ENCODE results near the gene GH1. TPM values are rescaled to one million over a fixed set of nuclear protein-coding genes. Genes with fewer than 3 reads are reported as not detected.
"Not testable (repeated sequence)": the region's sequence is repeated elsewhere in the genome, so short reads cannot be mapped to it uniquely, and the experiment has no call there.

Gene GH1
- total RNA-seq, 1 experiment from 2014 or later = not detected

DNA sequence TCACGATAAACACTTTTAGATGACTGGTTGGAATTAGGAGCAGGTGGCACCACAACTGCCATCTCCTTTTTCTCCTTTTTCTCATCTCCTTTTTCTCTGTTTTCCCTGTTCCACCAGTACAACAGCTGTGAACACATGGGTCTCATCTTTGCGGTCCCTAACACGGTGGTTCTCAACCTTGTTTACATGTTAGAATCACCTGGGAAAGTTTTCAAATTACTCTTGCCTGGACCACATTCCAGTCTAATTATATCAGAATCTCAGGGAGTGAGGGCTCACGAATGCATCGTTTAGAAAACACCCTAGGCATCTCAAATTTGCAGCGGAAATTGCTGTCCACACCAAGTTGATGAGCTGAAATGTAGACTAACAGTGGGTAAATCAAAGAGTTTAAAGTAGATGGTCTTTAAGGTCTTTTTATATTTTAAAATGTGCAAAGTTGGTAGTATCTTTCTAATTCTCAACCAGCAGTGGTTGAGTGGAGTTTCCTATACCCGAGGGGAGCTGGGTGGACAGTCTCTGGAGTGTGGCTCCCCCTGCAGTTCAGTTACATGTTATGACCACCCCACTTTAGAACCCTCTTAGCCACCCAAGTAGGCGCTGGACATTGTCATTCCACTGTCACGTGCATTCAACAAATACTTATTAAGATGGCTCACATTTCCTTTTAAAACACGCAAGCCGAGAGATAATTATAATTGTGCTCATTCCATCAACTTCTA lies 26.2 kb downstream of the GH1 start:
- not testable (repeated sequence) for H3K4me3 ChIP-seq, H3K9me3 ChIP-seq, H3K36me3 ChIP-seq, H3K27me3 ChIP-seq, DNase-seq

DNA sequence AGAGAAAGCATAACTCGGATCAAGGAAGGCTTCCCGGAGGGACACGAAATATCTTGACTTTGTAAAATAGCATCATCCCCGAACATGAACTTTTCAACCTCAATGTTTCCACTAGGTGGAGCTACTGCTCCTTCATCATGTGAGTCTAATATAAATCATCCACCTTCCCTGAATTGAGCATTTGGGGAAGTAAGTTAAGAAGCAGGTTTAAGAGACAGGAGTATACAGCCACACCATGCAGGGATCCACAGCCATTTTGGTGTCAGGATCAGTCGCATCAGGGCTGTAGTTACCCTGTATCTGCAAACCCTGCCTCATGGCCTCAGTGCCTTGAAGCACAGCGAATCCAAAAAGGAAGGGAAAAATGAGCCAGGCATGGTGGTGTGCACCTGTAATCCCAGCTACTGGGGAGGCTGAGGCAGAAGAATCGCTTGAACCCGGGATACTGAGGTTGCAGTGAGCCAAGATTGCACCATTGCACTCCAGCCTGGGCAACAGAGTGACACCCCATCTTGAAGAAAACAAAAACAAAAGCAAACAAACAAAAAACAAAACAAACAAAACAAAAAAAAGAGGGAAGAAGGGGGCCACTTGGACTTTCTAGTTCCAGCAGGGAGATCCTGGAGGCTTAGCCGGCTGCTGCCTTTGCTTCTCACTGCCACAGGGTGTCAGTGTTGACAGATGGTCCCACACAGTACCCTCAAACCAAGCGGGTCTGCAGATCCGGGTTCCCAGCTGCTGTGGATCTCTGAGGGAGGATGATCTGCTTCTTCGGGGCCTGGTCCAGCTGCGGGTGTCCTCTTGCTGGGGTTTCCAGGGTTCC lies 29.4 kb downstream of the GH1 start:
- not testable (repeated sequence) for H3K9me3 ChIP-seq, H3K36me3 ChIP-seq, H3K4me3 ChIP-seq, H3K27me3 ChIP-seq, DNase-seq

DNA sequence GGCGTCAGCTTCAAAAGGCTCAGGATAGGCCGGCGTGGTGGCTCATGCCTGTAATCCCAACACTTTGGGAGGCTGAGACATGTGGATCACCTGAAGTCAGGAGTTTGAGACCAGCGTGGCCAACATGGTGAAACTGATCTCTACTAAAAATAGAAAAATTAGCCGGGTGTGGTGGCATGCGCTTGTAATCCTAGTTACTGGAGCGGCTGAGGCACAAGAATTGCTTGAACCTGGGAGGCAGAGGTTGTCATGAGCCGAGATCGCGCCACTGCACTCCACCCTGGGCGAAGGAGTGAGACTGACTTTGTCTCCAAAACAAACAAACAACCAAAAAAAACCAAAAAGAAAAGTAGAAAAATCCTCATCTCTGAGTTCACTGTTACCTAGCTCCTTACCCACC lies 33.5 kb downstream of the GH1 start:
- H3K36me3 ChIP-seq, H3K4me3 ChIP-seq, DNase-seq, H3K27me3 ChIP-seq, H3K9me3 ChIP-seq: not testable (repeated sequence)

DNA sequence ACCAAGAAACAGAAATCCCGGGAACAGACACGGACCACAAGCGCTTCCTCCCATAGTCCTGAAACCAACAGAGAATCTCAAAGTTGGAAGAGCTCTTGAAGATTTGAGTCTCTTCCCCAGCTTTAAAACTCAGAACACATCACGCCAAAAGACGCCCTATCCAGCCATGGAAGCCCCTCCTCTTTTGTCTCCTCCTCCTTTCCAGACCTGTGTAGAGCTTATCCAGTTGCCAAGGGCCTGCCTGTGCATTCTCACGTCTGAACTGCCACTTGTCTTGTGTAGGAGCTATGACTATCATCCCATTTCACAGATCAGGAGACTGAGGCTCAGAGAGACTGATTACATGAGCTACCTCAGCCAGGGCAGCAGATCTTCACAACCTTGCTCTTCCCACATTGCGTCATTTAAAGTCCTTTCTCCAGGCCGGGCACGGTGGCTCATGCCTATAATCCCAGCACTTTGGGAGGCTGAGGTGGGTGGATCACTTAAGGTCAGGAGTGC lies 36.0 kb downstream of the GH1 start:
- H3K27me3 ChIP-seq, H3K9me3 ChIP-seq, H3K4me3 ChIP-seq, H3K36me3 ChIP-seq, DNase-seq: not testable (repeated sequence)

DNA sequence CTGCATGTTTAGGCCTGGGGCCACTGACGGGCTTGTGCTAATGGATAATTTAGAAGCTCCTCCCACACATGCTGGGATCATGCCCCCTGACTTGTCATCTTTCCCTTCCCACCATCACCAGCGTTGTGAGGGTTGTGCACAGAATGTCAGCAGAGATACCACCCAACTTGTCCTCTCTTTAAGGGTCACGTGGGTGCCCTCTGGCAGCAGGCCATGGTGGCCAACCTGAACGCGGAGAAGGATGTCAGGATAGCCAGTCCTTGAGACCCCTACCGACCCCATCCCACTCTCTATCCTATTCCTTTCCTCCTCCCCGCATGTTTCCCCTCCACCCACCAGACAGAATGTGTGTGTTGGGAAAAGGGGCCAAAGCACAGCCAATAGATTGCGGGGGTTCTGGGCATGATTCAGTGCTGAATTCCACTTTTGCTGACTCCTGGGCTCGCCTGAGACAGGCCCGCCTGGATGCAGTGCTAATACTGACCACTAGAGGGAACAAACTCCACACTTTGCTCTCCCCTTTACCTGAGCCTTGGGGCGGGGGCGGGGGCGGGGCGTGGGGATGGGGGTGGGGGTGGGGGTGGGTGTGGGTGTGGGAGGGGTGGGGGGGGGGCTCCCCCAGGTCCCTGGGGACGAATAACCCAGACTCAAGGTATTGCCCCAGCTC lies 36.6 kb downstream of the GH1 start, which contains the start of gene GH2:
Gene GH2, minus strand, starts transcription at position 10 of the 667 bp plus-strand sequence. CDS start 143 bp downstream, outside the sequence.
- DNase-seq = peak; percentile 62
- H3K4me3 ChIP-seq = no peak within 1 kb of the TSS

DNA sequence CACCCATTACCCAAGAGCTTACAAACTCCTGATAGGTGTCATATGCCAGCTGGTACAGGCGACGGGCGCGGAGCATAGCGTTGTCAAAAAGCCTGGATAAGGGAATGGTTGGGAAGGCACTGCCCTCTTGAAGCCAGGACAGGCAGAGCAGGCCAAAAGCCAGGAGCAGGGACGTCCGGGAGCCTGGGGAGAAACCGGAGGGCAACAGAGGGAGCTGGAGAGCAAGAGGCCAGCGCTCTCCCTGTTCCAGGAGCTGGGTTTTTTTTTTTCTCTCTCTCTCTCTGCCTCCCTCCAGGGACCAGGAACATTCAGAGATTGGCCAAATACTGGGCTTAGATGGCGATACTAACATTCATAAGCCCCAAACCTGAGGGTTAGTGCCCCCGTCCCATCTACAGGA lies 37.3 kb downstream of the GH1 start:
- H3K27me3 ChIP-seq, H3K36me3 ChIP-seq, DNase-seq, H3K9me3 ChIP-seq, H3K4me3 ChIP-seq: not testable (repeated sequence)

More for the DNA sequence above, 36.6 kb downstream of the GH1 start, which contains the start of gene GH2:
- Histone ChIP-seq H3K27me3 (no peaks in the 10 kb centered on the region), H3K9me3 (no peaks in the 10 kb centered on the region), H3K36me3 (no peaks in the 10 kb centered on the region)

DNA sequence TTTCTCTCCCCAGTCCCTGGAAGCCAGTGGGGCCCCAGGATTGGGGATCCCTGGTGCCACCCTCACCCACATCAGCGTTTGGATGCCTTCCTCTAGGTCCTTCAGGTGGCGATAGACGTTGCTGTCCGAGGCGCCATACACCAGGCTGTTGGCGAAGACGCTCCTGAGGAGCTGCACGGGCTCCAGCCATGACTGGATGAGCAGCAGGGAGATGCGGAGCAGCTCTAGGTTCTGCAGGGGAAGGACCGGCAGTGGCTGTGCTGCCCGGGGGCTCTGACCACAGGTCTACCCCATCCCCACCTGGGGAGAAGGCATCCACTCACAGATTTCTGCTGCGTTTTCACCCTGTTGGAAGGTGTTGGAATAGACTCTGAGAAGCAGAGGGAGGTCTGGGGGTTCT lies 37.9 kb downstream of the GH1 start:
- Histone ChIP-seq H3K4me3 (no peak overlapping the region), H3K36me3 (no peaks in the 10 kb centered on the region), H3K27me3 (no peaks in the 10 kb centered on the region), H3K9me3 (no peaks in the 10 kb centered on the region)
- DNase-seq = no peak

DNA sequence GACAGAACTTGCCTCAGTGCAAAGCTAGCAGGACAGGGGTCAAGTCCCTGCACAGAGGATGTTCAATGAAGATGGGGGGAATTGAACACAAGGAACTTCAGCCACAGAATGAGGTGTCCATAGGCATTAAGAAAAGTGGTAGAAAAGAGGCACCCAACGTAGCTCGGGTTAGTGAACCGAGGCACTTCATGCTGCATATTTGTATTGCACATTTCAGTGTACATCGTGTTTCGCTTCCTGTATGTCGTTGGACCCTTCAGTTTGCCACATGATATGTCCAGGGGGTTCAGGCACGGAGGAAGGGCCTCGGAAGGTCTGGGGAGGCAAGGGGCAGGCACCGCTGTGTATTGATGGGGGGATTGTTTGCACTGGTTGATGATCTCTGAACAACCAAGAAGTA lies 40.2 kb downstream of the GH1 start:
- not testable (repeated sequence) for H3K36me3 ChIP-seq, H3K27me3 ChIP-seq, H3K4me3 ChIP-seq, DNase-seq, H3K9me3 ChIP-seq

DNA sequence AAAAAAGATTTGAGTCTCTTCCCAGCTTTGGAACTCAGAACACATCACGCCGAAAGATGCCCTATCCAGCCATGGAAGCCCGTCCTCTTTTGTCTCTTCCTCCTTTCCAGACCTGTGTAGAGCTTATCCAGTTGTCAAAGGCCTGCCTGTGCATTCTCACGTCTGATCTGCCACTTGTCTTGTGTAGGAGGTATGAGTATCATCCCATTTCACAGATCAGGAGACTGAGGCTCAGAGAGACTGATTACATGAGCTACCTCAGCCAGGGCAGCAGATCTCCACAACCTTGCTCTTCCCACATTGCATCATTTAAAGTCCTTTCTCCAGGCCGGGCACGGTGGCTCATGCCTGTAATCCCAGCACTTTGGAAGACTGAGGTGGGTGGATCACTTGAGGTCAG lies 43.9 kb downstream of the GH1 start:
- not testable (repeated sequence) for H3K9me3 ChIP-seq, DNase-seq, H3K36me3 ChIP-seq, H3K4me3 ChIP-seq, H3K27me3 ChIP-seq

DNA sequence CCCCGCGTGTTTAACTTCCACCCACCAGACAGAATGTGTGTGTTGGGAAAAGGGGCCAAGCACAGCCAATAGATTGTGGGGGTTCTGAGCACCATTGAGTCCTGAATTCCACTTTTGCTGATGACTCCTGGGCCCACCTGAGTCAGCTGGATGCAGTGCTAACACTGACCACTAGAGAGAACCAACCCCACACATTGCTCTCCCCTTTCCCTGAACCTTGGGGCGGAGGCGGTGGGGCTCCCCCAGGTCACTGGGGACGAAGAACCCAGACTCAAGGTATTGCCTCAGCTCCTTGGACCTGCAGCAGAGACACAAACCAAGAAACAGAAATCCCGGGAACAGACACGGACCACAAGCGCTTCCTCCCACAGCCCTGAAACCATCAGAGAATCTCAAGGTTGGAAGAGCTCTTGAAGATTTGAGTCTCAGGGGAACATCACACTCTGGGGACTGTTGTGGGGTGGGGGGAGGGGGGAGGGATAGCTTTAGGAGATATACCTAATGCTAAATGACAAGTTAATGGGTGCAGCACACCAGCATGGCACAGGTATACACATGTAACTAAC lies 44.5 kb downstream of the GH1 start:
- not testable (repeated sequence) for H3K27me3 ChIP-seq, DNase-seq, H3K4me3 ChIP-seq, H3K36me3 ChIP-seq, H3K9me3 ChIP-seq

DNA sequence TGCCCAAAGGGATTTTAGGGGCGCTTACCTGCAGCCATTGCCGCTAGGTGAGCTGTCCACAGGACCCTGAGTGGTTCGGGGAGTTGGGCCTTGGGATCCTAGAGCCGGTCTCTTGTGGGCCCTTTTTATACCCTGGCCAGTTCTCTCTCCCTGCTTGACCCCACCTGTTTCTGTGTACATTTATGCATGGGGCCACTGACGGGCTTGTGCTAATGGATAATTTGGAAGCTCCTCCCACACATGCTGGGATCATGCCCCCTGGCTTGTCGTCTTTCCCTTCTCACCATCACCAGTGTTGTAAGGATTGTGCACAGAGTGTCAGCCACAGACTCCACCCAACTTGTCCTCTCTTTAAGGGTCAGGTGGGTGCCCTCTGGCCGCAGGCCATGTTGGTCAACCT lies 45.1 kb downstream of the GH1 start, which contains the start of gene CSH2:
Gene CSH2, minus strand, starts transcription at position 101 of the 400 bp plus-strand sequence. Its CDS starts 63 bp downstream, at position 38.
- H3K9me3 ChIP-seq, DNase-seq, H3K4me3 ChIP-seq, H3K36me3 ChIP-seq, H3K27me3 ChIP-seq: not testable (repeated sequence)

DNA sequence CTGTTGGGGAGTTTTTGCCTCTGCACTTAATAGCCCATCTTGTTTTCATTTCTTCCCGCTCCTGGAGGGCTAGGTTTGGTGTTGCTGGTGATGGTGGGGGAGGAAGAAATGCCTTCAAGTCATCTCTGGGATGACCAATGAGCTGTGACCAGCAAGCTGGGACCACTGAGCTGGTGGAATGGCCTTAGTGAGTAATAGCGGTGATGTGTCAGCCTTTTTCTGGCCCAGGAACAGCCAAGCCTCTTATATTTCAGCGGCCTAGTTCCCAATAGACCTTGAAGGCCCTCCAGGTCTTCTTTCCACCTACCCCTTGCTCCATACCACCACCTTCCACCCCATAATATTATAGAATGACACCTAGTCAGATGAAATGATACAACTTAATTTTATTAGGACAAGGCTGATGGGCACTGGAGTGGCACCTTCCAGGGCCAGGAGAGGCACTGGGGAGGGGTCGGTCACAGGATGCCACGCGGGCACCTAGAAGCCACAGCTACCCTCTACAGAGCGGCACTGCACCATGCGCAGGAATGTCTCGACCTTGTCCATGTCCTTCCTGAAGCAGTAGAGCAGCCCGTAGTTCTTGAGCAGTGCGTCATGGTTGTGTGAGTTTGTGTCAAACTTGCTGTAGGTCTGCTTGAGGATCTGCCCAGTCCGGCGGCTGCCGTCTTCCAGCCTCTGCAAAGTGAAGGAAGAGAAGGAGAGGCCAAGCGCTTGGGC lies 46.8 kb downstream of the GH1 start:
- not testable (repeated sequence) for H3K36me3 ChIP-seq, H3K9me3 ChIP-seq, H3K4me3 ChIP-seq, H3K27me3 ChIP-seq
- peak; percentile 18 for DNase-seq

DNA sequence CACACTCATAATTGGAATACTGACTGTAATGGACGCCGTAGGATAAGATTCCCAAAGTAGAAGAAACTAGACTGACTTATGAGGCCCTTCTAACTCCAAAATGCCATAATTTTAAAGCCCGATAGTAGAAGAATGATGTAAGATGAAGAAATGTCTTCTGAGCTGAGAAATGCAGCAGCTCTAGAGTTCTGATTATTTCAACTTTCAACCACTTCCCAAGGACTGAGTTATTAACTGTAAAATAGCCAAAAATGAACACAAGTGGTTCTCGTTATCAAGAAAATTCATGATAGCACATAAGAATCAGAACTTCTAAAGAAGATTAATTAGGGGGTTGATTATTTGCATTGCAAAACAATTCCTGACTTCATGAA lies 48.4 kb downstream of the GH1 start:
- H3K27me3 ChIP-seq, H3K9me3 ChIP-seq, H3K4me3 ChIP-seq, DNase-seq, H3K36me3 ChIP-seq: not testable (repeated sequence)

DNA sequence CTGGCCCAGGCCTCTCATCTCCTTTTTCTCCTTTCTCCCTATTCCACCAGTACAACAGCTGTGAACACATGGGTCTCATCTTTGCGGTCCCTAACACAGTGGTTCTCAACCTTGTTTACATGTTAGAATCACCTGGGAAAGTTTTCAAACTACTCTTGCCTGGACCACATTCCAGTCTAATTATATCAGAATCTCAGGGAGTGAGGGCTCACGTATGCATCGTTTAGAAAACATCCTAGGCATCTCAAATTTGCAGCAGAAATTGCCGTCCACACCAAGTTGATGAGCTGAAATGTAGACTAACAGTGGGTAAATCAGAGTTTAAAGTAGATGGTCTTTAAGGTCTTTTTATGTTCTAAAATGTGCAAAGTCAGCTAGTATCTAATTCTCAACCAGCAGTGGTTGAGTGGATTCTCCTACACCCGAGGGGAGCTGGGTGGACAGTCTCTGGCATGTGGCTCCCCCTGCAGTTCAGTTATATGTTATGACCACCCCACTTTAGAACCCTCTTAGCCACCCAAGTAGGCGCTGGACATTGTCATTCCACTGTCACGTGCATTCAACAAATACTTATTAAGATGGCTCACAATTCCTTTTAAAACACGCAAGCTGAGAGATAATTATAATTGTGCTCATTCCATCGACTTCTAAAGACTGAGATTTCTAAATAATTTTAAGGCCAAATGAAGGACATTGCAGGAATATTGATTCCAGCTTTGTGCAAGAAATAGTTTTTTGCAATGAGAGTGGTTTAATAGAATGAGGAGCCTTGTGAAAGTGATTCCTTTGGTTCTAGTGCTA lies 48.9 kb downstream of the GH1 start:
- DNase-seq, H3K9me3 ChIP-seq, H3K4me3 ChIP-seq, H3K27me3 ChIP-seq, H3K36me3 ChIP-seq: not testable (repeated sequence)
